SJSA1 (cell line): ENCODE data around the gene GIPC2. TPM values are rescaled to one million over a fixed set of nuclear protein-coding genes. Genes with fewer than 3 reads are reported as not detected.
A peak's percentile ranks its signal among the peaks of the same experiment; 100 is the strongest.

Experiments
- DNase-seq, 2 experiments: peaks; one replicate each; pipeline ENCODE4 v3.0.0-alpha.2; 2015 to 2020; ENCODE audit warnings: low spot score in 2 of 2, low read depth in 1 of 2
- H3K27ac ChIP-seq: fragments of 250-450 bp; sonication (Bioruptor Pico); 2 replicates; pipeline ENCODE4 v1.5.1; 2020; ENCODE audit warnings: mild to moderate bottlenecking, moderate library complexity
- H3K27me3 ChIP-seq: fragments of 250-450 bp; sonication (Bioruptor Pico); replicated peaks from 2 replicates; pipeline ENCODE4 v1.5.1; 2020; ENCODE audit warnings: mild to moderate bottlenecking, moderate library complexity
- H3K36me3 ChIP-seq: fragments of 250-450 bp; sonication (Bioruptor Pico); 2 replicates; pipeline ENCODE4 v1.5.1; 2020; ENCODE audit warnings: mild to moderate bottlenecking
- H3K4me1 ChIP-seq: fragments of 250-450 bp; sonication (Bioruptor Pico); replicated peaks from 2 replicates; pipeline ENCODE4 v1.6.1; 2021; ENCODE audit warnings: mild to moderate bottlenecking
- H3K4me3 ChIP-seq: fragments of 250-450 bp; sonication (Bioruptor Pico); 2 replicates; pipeline ENCODE4 v1.5.1; 2020; ENCODE audit warnings: mild to moderate bottlenecking
- H3K9me3 ChIP-seq: fragments of 250-450 bp; sonication (Bioruptor Pico); replicated peaks from 2 replicates; pipeline ENCODE4 v1.5.1; 2020; ENCODE audit warnings: mild to moderate bottlenecking
- total RNA-seq: library from RNA; depleted of rRNA; stranded (reverse); fragments of >200 nt; shearing (Covaris generic); gene quantifications from 2 replicates; pipeline ENCODE4 v1.2.3, GENCODE V29; 2014; rRNA removed

Gene GIPC2
- total RNA-seq, 1 experiment from 2014 or later = 0.13 TPM

GRCh38 chr1:78165816-78166215 lies 120.0 kb downstream of the GIPC2 start:
- Histone ChIP-seq H3K4me1 (no peaks in the 10 kb centered on the region), H3K27me3 (no peaks in the 10 kb centered on the region), H3K36me3 (no peaks in the 10 kb centered on the region), H3K9me3 (no peaks in the 10 kb centered on the region), H3K27ac (no peak overlapping the region), H3K4me3 (no peak overlapping the region)
- no peak for DNase-seq

GRCh38 chr1:78168306-78168705 lies 122.5 kb downstream of the GIPC2 start:
- DNase-seq = no peak
- Histone ChIP-seq H3K4me3 (no peak overlapping the region), H3K4me1 (peaks cover 8% of the 10 kb centered on the region; the same call in 1 of the 2 replicates), H3K9me3 (no peaks in the 10 kb centered on the region), H3K27me3 (no peaks in the 10 kb centered on the region), H3K36me3 (no peaks in the 10 kb centered on the region), H3K27ac (no peak overlapping the region)

DNA sequence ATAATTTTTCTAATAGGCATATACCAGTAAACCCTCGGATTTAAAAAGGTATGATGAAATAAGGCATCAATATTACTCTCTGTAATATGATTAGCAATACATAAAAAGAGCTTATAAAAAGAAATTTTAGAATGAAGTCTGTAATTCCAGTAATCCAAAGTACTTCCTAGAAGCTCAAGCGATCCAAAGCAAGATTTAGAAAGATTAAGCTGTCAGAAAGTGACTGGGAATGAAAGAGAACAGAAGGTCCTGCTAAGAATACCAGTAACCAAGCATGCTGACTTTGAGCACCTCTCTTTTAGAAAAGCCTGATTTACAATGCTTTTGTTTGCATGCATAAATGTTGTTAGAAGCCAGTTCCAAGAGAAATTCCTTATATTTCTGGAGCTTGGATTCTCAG lies 125.1 kb downstream of the GIPC2 start:
- H3K4me3 ChIP-seq = no peak overlapping the region
- no peak for DNase-seq
- no peaks in the 10 kb centered on the region for H3K27me3 ChIP-seq

GRCh38 chr1:78171736-78172590 lies 126.2 kb downstream of the GIPC2 start:
- no peaks in the 10 kb centered on the region for H3K9me3 ChIP-seq
- H3K27ac ChIP-seq = no peak overlapping the region
- H3K4me1 ChIP-seq = peaks cover 8% of the 10 kb centered on the region; the same call in 1 of the 2 replicates
- no peak overlapping the region for H3K4me3 ChIP-seq
- H3K36me3 ChIP-seq = no peaks in the 10 kb centered on the region
- DNase-seq = no peak
- no peaks in the 10 kb centered on the region for H3K27me3 ChIP-seq

More for the DNA sequence above, 125.1 kb downstream of the GIPC2 start:
- H3K9me3 ChIP-seq = no peaks in the 10 kb centered on the region
- H3K36me3 ChIP-seq = no peaks in the 10 kb centered on the region
- peaks cover 8% of the 10 kb centered on the region; the same call in 1 of the 2 replicates for H3K4me1 ChIP-seq
- no peak overlapping the region for H3K27ac ChIP-seq

DNA sequence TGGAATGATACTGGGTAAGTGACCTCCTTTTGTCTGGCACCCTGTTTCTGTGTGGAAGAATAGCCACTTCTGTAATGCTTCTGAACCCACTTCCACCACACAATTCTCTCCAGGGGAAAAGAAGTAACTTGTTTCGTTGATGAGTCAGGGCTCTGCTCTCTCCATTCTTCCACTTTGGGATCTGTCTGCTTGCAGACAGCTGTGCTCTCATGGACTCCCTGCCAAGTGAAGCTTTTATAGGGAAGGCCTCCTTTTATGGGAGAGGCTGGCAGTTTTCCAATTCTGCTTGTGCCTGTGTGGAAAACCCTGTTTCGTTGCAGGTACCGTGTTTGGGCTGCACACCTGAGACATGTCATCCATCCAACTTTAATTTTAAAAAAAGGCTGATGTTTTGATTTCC lies 130.7 kb downstream of the GIPC2 start:
- no peaks in the 10 kb centered on the region for H3K27me3 ChIP-seq
- DNase-seq = peak in 1 of 2 experiments; percentile 10
- H3K4me1 ChIP-seq = peaks cover 8% of the 10 kb centered on the region; the same call in 1 of the 2 replicates
- H3K27ac ChIP-seq = no peak overlapping the region
- H3K9me3 ChIP-seq = no peaks in the 10 kb centered on the region
- H3K36me3 ChIP-seq = no peaks in the 10 kb centered on the region
- H3K4me3 ChIP-seq = no peak overlapping the region

GRCh38 chr1:78177708-78178270 lies 132.0 kb downstream of the GIPC2 start:
- no peaks in the 10 kb centered on the region for H3K4me1 ChIP-seq
- H3K36me3 ChIP-seq = no peaks in the 10 kb centered on the region
- H3K27me3 ChIP-seq = no peaks in the 10 kb centered on the region
- H3K4me3 ChIP-seq = no peak overlapping the region
- H3K27ac ChIP-seq = no peak overlapping the region
- no peak for DNase-seq
- no peaks in the 10 kb centered on the region for H3K9me3 ChIP-seq

DNA sequence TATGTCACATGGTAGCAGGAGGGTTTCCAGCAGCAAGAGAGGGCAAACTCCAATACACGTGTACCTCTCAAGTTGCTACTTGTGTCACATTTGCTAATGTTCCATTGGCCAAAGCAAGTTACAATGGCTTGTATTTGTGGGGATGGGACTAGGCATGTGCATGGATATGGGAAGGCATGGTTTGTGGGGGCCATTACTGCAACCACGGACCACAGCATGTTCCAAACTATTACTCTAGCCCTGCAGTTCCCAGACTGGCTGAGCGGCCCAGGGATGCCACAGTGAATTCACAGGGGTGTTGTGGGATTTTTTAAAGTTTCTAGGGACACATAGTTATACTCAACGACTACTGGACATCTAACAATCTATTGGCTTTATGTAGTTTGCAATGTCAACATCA lies 133.1 kb downstream of the GIPC2 start:
- Histone ChIP-seq H3K27me3 (no peaks in the 10 kb centered on the region), H3K4me1 (no peaks in the 10 kb centered on the region), H3K36me3 (no peaks in the 10 kb centered on the region), H3K9me3 (no peaks in the 10 kb centered on the region), H3K27ac (no peak overlapping the region), H3K4me3 (no peak overlapping the region)
- no peak for DNase-seq

- no peak overlapping the region for H3K27ac ChIP-seq
- no peak overlapping the region for H3K4me3 ChIP-seq
- no peaks in the 10 kb centered on the region for H3K27me3 ChIP-seq
- DNase-seq = no peak
- H3K9me3 ChIP-seq = no peaks in the 10 kb centered on the region
- no peaks in the 10 kb centered on the region for H3K36me3 ChIP-seq
- no peaks in the 10 kb centered on the region for H3K4me1 ChIP-seq
These were observed 138.8 kb downstream of the GIPC2 start for GRCh38 chr1:78184460-78185072.

Other genes with a start within 250 kb of the GIPC2 start
- gene NEXN, start 157.3 kb upstream of the GIPC2 start, total RNA-seq = 31.4 and 36.0 TPM in 2 replicates
- 92.5 and 153 TPM in 2 replicates for gene FUBP1, start 66.9 kb upstream of the GIPC2 start, total RNA-seq
- 62.8 and 75.6 TPM in 2 replicates for gene DNAJB4, start 41.0 kb upstream of the GIPC2 start, total RNA-seq